ENCODE measurements around the gene ZNF33A.

ZNF33A gene

GRCh38 chr10:38103756-38104155, 93.3 kb downstream of the ZNF33A start:
- TF ChIP-seq REST (IDR thresholded peaks at IDR 0.05; ENCODE audit: insufficient read depth in 1 of 2, low read depth in 2 of 2, low read length in 2 of 2) (no peak), SIN3A (IDR thresholded peaks at IDR 0.05; ENCODE audit: borderline replicate concordance, insufficient read depth, low read length) (no peak), POLR2AphosphoS5 (IDR thresholded peaks at IDR 0.05; ENCODE audit: low read depth, low read length) (no peak), TAF1 (IDR thresholded peaks at IDR 0.05; ENCODE audit: borderline replicate concordance, insufficient read depth, low read length) (no peak), FOXP2 (optimal IDR thresholded peaks at IDR 0.05; ENCODE audit: borderline replicate concordance, extremely low read depth, extremely low read length, insufficient read depth) (no peak)

- TF ChIP-seq FOXP2 (optimal IDR thresholded peaks at IDR 0.05; ENCODE audit: borderline replicate concordance, extremely low read depth, extremely low read length, insufficient read depth), result no peak
- no peak for TF ChIP-seq POLR2AphosphoS5 (IDR thresholded peaks at IDR 0.05; ENCODE audit: low read depth, low read length)
- TF ChIP-seq TAF1 (IDR thresholded peaks at IDR 0.05; ENCODE audit: borderline replicate concordance, insufficient read depth, low read length), result no peak
- TF ChIP-seq REST (IDR thresholded peaks at IDR 0.05; ENCODE audit: insufficient read depth in 1 of 2, low read depth in 2 of 2, low read length in 2 of 2), result no peak
- no peak for TF ChIP-seq SIN3A (IDR thresholded peaks at IDR 0.05; ENCODE audit: borderline replicate concordance, insufficient read depth, low read length)
These were observed 101.7 kb downstream of the ZNF33A start for GRCh38 chr10:38112159-38112558.
